HEK293 (cell line): Measurements from ENCODE around the gene SRP14.
A peak's percentile ranks its signal among the peaks of the same experiment; 100 is the strongest.

Source experiments
- CTCF ChIA-PET: fragments of 350-600 bp; formaldehyde crosslinking; extraction: SDS; loops from one replicate; lab custom pipeline; 2021; ENCODE audit warnings: antibody characterized with exemption; lab: Yijun Ruan, JAX
- POLR2A ChIA-PET: fragments of 300-600 bp; formaldehyde crosslinking; extraction: SDS; loops from one replicate; lab custom pipeline; 2020; ENCODE audit warnings: antibody characterized with exemption, inconsistent platforms; lab: Yijun Ruan, JAX
- H3K27ac ChIP-seq: fragments of 200-500 bp; sonication (Bioruptor generic); 2 replicates; pipeline ENCODE4 v1.5.1; 2014; ENCODE audit warnings: low read depth, low read length, control low read depth, inconsistent platforms; ENCODE audit errors: extremely low read depth
- H3K36me3 ChIP-seq, 2 experiments: fragments of 200-500 bp in 1 of 2; sonication (Bioruptor generic) in 1 of 2; 1 replicate in 1 of 2; 2 replicates in 1 of 2; pipeline ENCODE4 v1.5.1; 2014 to 2017; ENCODE audit warnings: inconsistent platforms in 2 of 2, low read length in 2 of 2; ENCODE audit not compliant: control insufficient read depth in 2 of 2, insufficient read depth in 1 of 2
- H3K4me1 ChIP-seq: fragments of 200-500 bp; sonication (Bioruptor generic); 2 replicates; pipeline ENCODE4 v1.5.1; 2014; ENCODE audit warnings: mild to moderate bottlenecking, low read length, inconsistent platforms; ENCODE audit not compliant: control insufficient read depth, insufficient read depth
- H3K4me3 ChIP-seq: 2 replicates; pipeline ENCODE4 v1.5.1; 2011; ENCODE audit warnings: low read depth, mild to moderate bottlenecking, control low read depth, low read length, moderate library complexity
- H3K9me3 ChIP-seq: fragments of 200-500 bp; sonication (Bioruptor generic); 2 replicates; pipeline ENCODE4 v1.5.1; 2014; ENCODE audit warnings: low read depth, low read length, inconsistent platforms; ENCODE audit not compliant: control insufficient read depth, insufficient read depth
- KLF16 ChIP-seq: fragments of 450-650 bp; formaldehyde crosslinking; IDR thresholded peaks from 2 replicates; pipeline ENCODE4 v1.5.1; 2017; ENCODE audit warnings: missing biosample characterization, missing genetic modification characterization
- ZBTB20 ChIP-seq: fragments of 450-650 bp; formaldehyde crosslinking; IDR thresholded peaks from 2 replicates; pipeline ENCODE4 v1.5.1; 2016; ENCODE audit warnings: missing biosample characterization, missing genetic modification characterization
- ZNF169 ChIP-seq: fragments of 450-650 bp; formaldehyde crosslinking; IDR thresholded peaks from 2 replicates; pipeline ENCODE4 v1.5.1; 2016; ENCODE audit warnings: missing biosample characterization, missing genetic modification characterization
- ZNF214 ChIP-seq: fragments of 450-650 bp; formaldehyde crosslinking; IDR thresholded peaks from 2 replicates; pipeline ENCODE4 v1.5.1; 2017; ENCODE audit warnings: missing biosample characterization, mild to moderate bottlenecking, missing genetic modification characterization, borderline replicate concordance
- ZNF391 ChIP-seq: fragments of 450-650 bp; formaldehyde crosslinking; IDR thresholded peaks from 2 replicates; pipeline ENCODE4 v1.5.1; 2016; ENCODE audit warnings: low read depth, missing biosample characterization, missing genetic modification characterization, borderline replicate concordance
- ZNF548 ChIP-seq: fragments of 450-650 bp; formaldehyde crosslinking; IDR thresholded peaks from 2 replicates; pipeline ENCODE4 v1.5.1; 2016; ENCODE audit warnings: missing biosample characterization, missing genetic modification characterization
- ZNF664 ChIP-seq: fragments of 450-650 bp; formaldehyde crosslinking; IDR thresholded peaks from 2 replicates; pipeline ENCODE4 v1.5.1; 2016; ENCODE audit warnings: missing biosample characterization, missing genetic modification characterization
- ZNF747 ChIP-seq: fragments of 450-650 bp; formaldehyde crosslinking; IDR thresholded peaks from 2 replicates; pipeline ENCODE4 v1.5.1; 2016; ENCODE audit warnings: missing biosample characterization, missing genetic modification characterization
- ZNF830 ChIP-seq: fragments of 450-650 bp; IDR thresholded peaks from 2 replicates; pipeline ENCODE4 v1.5.0; 2018; ENCODE audit warnings: missing biosample characterization, missing genetic modification characterization, low read depth, mild to moderate bottlenecking, moderate library complexity
- TF ChIP-seq, protein P1 (sequence below): fragments of 450-650 bp; formaldehyde crosslinking; IDR thresholded peaks from 2 replicates; pipeline ENCODE4 v1.5.1; 2016; ENCODE audit warnings: missing biosample characterization, missing genetic modification characterization
- TF ChIP-seq, protein P2 (sequence below): fragments of 450-650 bp; IDR thresholded peaks from 2 replicates; pipeline ENCODE4 v1.5.1; 2018; ENCODE audit warnings: missing biosample characterization, mild to moderate bottlenecking, missing genetic modification characterization
- TF ChIP-seq, protein P3 (sequence below): fragments of 450-650 bp; formaldehyde crosslinking; IDR thresholded peaks from 2 replicates; pipeline ENCODE4 v1.5.1; 2016; ENCODE audit warnings: missing biosample characterization, missing genetic modification characterization
- TF ChIP-seq, protein P4 (sequence below): fragments of 450-650 bp; formaldehyde crosslinking; IDR thresholded peaks from 2 replicates; pipeline ENCODE4; 2016; ENCODE audit warnings: missing biosample characterization, missing genetic modification characterization

SRP14 gene

DNA sequence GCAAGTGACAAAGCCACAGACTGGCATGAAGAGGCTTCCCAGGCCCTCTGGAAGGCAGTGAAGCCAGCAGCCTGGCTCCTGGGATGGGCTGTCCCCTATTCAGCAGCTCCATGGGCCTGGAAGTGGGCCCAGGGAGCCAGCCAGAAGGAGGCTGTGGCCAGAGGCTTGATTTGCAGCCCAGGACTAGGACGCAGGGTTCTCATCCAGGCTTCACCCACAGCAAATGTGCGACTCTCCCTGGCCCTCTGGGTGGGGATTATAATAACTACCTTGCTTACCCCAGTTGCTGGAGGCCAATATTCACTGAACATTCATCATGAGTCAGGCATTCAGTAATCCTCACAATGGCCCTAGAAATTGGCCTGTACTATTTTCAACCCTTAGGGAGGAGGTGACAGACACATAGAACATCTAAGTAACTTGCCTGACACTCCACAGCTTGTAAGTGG, 24.6 kb upstream of the SRP14 start (continued):
- TF ChIP-seq ZNF391 (tag by site-specific recombination) (no peak), ZBTB20 (no peak)
- TF ChIP-seq, protein P1, sequence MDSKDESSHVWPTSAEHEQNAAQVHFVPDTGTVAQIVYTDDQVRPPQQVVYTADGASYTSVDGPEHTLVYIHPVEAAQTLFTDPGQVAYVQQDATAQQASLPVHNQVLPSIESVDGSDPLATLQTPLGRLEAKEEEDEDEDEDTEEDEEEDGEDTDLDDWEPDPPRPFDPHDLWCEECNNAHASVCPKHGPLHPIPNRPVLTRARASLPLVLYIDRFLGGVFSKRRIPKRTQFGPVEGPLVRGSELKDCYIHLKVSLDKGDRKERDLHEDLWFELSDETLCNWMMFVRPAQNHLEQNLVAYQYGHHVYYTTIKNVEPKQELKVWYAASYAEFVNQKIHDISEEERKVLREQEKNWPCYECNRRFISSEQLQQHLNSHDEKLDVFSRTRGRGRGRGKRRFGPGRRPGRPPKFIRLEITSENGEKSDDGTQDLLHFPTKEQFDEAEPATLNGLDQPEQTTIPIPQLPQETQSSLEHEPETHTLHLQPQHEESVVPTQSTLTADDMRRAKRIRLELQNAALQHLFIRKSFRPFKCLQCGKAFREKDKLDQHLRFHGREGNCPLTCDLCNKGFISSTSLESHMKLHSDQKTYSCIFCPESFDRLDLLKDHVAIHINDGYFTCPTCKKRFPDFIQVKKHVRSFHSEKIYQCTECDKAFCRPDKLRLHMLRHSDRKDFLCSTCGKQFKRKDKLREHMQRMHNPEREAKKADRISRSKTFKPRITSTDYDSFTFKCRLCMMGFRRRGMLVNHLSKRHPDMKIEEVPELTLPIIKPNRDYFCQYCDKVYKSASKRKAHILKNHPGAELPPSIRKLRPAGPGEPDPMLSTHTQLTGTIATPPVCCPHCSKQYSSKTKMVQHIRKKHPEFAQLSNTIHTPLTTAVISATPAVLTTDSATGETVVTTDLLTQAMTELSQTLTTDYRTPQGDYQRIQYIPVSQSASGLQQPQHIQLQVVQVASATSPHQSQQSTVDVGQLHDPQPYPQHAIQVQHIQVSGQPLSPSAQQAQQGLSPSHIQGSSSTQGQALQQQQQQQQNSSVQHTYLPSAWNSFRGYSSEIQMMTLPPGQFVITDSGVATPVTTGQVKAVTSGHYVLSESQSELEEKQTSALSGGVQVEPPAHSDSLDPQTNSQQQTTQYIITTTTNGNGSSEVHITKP (tag by site-specific recombination) = peak; percentile 25; the same call in 1 of the 2 replicates

DNA sequence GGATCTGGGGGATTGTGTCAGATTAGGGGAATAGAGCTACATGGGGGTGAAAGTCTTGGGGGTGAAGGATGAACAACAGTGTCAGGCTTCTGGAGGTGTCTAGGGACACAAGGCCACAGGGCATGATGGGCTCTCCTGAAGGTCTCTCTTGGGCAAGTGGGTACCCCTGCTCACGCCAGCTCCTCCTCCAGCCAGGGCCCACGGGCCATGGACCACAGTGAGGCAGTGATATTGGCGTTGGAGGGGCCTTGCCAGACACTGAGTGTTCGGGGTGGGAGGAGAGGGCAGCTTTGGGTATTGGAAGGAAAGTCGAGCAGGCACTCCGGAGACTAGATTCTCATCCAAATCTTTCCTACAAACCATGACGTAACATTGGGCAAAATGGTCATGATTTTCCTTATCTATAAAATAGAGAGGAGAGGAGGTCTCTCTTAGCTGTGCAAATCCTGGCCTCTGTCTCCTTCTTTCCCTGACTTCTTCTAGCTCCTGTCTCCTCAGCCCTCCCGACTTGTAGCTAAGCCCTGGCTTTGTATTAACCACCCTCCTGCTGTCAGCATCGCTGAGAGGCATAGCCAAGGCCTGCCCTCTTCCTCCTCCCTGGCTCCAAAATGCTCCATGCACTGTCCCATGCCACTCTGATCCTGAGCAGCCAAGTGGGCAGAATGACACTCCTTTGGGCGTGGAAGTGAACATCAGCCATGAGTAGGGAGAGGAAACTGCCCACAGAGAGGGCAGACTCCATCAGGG, 24.0 kb upstream of the SRP14 start:
- Histone ChIP-seq H3K27ac (no peak overlapping the region), H3K36me3 (no peaks in the 10 kb centered on the region), H3K4me3 (no peak overlapping the region), H3K9me3 (no peaks in the 10 kb centered on the region), H3K4me1 (peaks cover 4% of the 10 kb centered on the region; the same call in 1 of the 2 replicates)
- CTCF ChIA-PET = interaction anchor here (0.7 to 0.9 kb wide), 2 partner anchors 10 to 18 kb away, joined by 3 read pairs; no protein-coding TSS in a partner anchor
- POLR2A ChIA-PET = no interaction called here
- TF ChIP-seq ZNF548 (tag by site-specific recombination) (no peak), ZNF830 (tag by site-specific recombination) (no peak), KLF16 (tag by site-specific recombination) (no peak), ZNF169 (tag by site-specific recombination) (no peak), ZNF747 (tag by site-specific recombination) (no peak), ZNF214 (no peak), ZNF664 (no peak)
- TF ChIP-seq, protein P2, sequence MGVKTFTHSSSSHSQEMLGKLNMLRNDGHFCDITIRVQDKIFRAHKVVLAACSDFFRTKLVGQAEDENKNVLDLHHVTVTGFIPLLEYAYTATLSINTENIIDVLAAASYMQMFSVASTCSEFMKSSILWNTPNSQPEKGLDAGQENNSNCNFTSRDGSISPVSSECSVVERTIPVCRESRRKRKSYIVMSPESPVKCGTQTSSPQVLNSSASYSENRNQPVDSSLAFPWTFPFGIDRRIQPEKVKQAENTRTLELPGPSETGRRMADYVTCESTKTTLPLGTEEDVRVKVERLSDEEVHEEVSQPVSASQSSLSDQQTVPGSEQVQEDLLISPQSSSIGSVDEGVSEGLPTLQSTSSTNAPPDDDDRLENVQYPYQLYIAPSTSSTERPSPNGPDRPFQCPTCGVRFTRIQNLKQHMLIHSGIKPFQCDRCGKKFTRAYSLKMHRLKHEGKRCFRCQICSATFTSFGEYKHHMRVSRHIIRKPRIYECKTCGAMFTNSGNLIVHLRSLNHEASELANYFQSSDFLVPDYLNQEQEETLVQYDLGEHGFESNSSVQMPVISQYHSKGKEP (tag by site-specific recombination) = no peak
- TF ChIP-seq, protein P3, sequence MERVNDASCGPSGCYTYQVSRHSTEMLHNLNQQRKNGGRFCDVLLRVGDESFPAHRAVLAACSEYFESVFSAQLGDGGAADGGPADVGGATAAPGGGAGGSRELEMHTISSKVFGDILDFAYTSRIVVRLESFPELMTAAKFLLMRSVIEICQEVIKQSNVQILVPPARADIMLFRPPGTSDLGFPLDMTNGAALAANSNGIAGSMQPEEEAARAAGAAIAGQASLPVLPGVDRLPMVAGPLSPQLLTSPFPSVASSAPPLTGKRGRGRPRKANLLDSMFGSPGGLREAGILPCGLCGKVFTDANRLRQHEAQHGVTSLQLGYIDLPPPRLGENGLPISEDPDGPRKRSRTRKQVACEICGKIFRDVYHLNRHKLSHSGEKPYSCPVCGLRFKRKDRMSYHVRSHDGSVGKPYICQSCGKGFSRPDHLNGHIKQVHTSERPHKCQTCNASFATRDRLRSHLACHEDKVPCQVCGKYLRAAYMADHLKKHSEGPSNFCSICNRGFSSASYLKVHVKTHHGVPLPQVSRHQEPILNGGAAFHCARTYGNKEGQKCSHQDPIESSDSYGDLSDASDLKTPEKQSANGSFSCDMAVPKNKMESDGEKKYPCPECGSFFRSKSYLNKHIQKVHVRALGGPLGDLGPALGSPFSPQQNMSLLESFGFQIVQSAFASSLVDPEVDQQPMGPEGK (tag by site-specific recombination) = no peak
- TF ChIP-seq, protein P4, sequence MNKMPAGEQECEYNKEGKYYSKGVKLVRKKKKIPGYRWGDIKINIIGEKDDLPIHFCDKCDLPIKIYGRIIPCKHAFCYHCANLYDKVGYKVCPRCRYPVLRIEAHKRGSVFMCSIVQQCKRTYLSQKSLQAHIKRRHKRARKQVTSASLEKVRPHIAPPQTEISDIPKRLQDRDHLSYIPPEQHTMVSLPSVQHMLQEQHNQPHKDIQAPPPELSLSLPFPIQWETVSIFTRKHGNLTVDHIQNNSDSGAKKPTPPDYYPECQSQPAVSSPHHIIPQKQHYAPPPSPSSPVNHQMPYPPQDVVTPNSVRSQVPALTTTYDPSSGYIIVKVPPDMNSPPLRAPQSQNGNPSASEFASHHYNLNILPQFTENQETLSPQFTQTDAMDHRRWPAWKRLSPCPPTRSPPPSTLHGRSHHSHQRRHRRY (tag by site-specific recombination) = no peak
